H1 (cell line): Measurements from ENCODE around the gene ZNF777. TPM values are rescaled to one million over a fixed set of nuclear protein-coding genes. Genes with fewer than 3 reads are reported as not detected.

ENCODE experiments used
- CTCF ChIA-PET: fragments of 300-600 bp; sonication (Branson Sonifier 250); formaldehyde crosslinking; loops from one replicate; lab custom pipeline; 2021; ENCODE audit not compliant: partially characterized antibody; lab: Charles Lee
- POLR2A ChIA-PET: fragments of 300-600 bp; sonication (Branson Sonifier 250); formaldehyde crosslinking; loops from one replicate; lab custom pipeline; 2021; ENCODE audit warnings: inconsistent platforms; ENCODE audit not compliant: partially characterized antibody; lab: Charles Lee
- DNase-seq, 2 experiments: peaks; one replicate each; pipeline versions ENCODE4 v3.0.0 to v3.0.0-alpha.2; 2010 to 2022; ENCODE audit warnings: low spot score in 2 of 2, low read depth in 1 of 2, mixed read lengths in 1 of 2
- FAIRE-seq: peaks from 2 replicates; lab custom pipeline; 2011; peaks lifted over from hg19 to GRCh38; lab: Jason Lieb, UNC
- H2AFZ ChIP-seq: 2 replicates; pipeline ENCODE4 v1.8.1; 2012; ENCODE audit warnings: low read length, inconsistent platforms
- H2AK5ac ChIP-seq: 2 replicates; pipeline ENCODE4 v1.6.1; 2013; ENCODE audit warnings: low read depth, low read length
- H2BK120ac ChIP-seq: replicated peaks from 2 replicates; pipeline ENCODE3; 2013; ENCODE audit warnings: low read depth, low read length, inconsistent platforms
- H2BK12ac ChIP-seq: 2 replicates; pipeline ENCODE4 v1.6.1; 2013; ENCODE audit warnings: low read depth, low read length
- H2BK15ac ChIP-seq: 2 replicates; pipeline ENCODE4 v1.6.1; 2013; ENCODE audit warnings: low read length
- H2BK20ac ChIP-seq: 2 replicates; pipeline ENCODE4 v1.6.1; 2013; ENCODE audit warnings: low read length
- H2BK5ac ChIP-seq: 2 replicates; pipeline ENCODE4 v1.6.1; 2013; ENCODE audit warnings: low read depth, low read length
- H3K14ac ChIP-seq: 2 replicates; pipeline ENCODE4 v1.6.1; 2013; ENCODE audit warnings: inconsistent platforms; ENCODE audit not compliant: insufficient read length
- H3K18ac ChIP-seq: 2 replicates; pipeline ENCODE4 v1.6.1; 2013; ENCODE audit warnings: low read length; ENCODE audit errors: extremely low read depth
- H3K23ac ChIP-seq: 2 replicates; pipeline ENCODE4 v1.6.1; 2013; ENCODE audit warnings: inconsistent platforms; ENCODE audit not compliant: insufficient read length
- H3K23me2 ChIP-seq: 2 replicates; pipeline ENCODE4 v1.6.1; 2013; ENCODE audit warnings: low read depth, low read length
- H3K27ac ChIP-seq: 2 replicates; pipeline ENCODE4 v1.6.1; 2011; ENCODE audit warnings: low read depth, low read length, inconsistent platforms
- H3K27me3 ChIP-seq, 4 experiments: replicated peaks in 1 of 4; 1 replicate in 1 of 4; 2 replicates in 3 of 4; pipeline versions ENCODE4 v1.6.1 to v1.8.1; 2011 to 2013; ENCODE audit warnings: low read length in 3 of 4, mild to moderate bottlenecking in 3 of 4, inconsistent platforms in 2 of 4, mixed read lengths in 2 of 4, moderate library complexity in 1 of 4; ENCODE audit not compliant: control insufficient read depth in 3 of 4, insufficient read depth in 3 of 4; ENCODE audit errors: extremely low read depth in 1 of 4
- H3K36me3 ChIP-seq, 4 experiments: 2 replicates each; pipeline versions ENCODE4 v1.6.1 to v1.8.1; 2011 to 2013; ENCODE audit warnings: mild to moderate bottlenecking in 4 of 4, low read length in 3 of 4, moderate library complexity in 2 of 4, control low read depth in 1 of 4, inconsistent platforms in 1 of 4; ENCODE audit not compliant: insufficient read depth in 4 of 4, control insufficient read depth in 2 of 4
- H3K4ac ChIP-seq: replicated peaks from 2 replicates; pipeline ENCODE3; 2013; ENCODE audit warnings: low read length, low read depth, mixed read lengths, inconsistent platforms; ENCODE audit not compliant: insufficient read length
- H3K4me1 ChIP-seq, 4 experiments: replicated peaks in 1 of 4; 1 replicate in 1 of 4; 2 replicates in 3 of 4; pipeline versions ENCODE4 v1.6.1 to v1.8.1; 2011 to 2013; ENCODE audit warnings: low read length in 3 of 4, inconsistent platforms in 2 of 4, mixed read lengths in 1 of 4; ENCODE audit not compliant: insufficient read depth in 4 of 4, control insufficient read depth in 3 of 4
- H3K4me2 ChIP-seq, 2 experiments: 2 replicates each; pipeline versions ENCODE4 v1.6.1 to v1.8.1; 2011 to 2013; ENCODE audit warnings: low read depth in 2 of 2, low read length in 2 of 2, control low read depth in 1 of 2, inconsistent platforms in 1 of 2, mild to moderate bottlenecking in 1 of 2; ENCODE audit not compliant: insufficient read depth in 1 of 2
- H3K4me3 ChIP-seq, 4 experiments: fragments of 200-600, 300-600 bp in 1 of 4; sonication (generic), shearing (Covaris generic), sonication (Bioruptor Twin) in 1 of 4; 2 replicates each; pipeline versions ENCODE4 v1.5.1 to v1.8.1; 2011 to 2016; ENCODE audit warnings: low read length in 4 of 4, low read depth in 3 of 4, control low read depth in 2 of 4, inconsistent platforms in 2 of 4, mild to moderate bottlenecking in 2 of 4, mixed read lengths in 1 of 4, moderate library complexity in 1 of 4; ENCODE audit not compliant: insufficient read depth in 2 of 4; ENCODE audit errors: extremely low read depth in 1 of 4
- H3K56ac ChIP-seq: replicated peaks from 2 replicates; pipeline ENCODE3; 2013; ENCODE audit warnings: low read depth, mild to moderate bottlenecking, mixed read lengths, low read length, inconsistent platforms; ENCODE audit not compliant: insufficient read length
- H3K79me1 ChIP-seq: 2 replicates; pipeline ENCODE4 v1.6.1; 2013; ENCODE audit warnings: low read depth, low read length, control low read depth
- H3K79me2 ChIP-seq, 2 experiments: 2 replicates each; pipeline versions ENCODE4 v1.6.1 to v1.8.1; 2012 to 2013; ENCODE audit warnings: low read length in 2 of 2, mild to moderate bottlenecking in 2 of 2, inconsistent platforms in 1 of 2; ENCODE audit not compliant: insufficient read depth in 2 of 2, control insufficient read depth in 1 of 2
- H3K9ac ChIP-seq, 4 experiments: replicated peaks in 1 of 4; 1 replicate in 1 of 4; 2 replicates in 3 of 4; pipeline versions ENCODE4 v1.6.1 to v1.8.1; 2011 to 2013; ENCODE audit warnings: low read depth in 3 of 4, low read length in 3 of 4, control low read depth in 2 of 4, mild to moderate bottlenecking in 2 of 4, moderate library complexity in 2 of 4, inconsistent platforms in 1 of 4; ENCODE audit errors: extremely low read depth in 1 of 4
- H3K9me3 ChIP-seq, 2 experiments: 2 replicates each; pipeline versions ENCODE4 v1.6.1 to v1.8.1; 2012 to 2013; ENCODE audit warnings: mild to moderate bottlenecking in 2 of 2, moderate library complexity in 2 of 2, control low read depth in 1 of 2, inconsistent platforms in 1 of 2, low read depth in 1 of 2, low read length in 1 of 2, mixed read lengths in 1 of 2; ENCODE audit not compliant: insufficient read depth in 2 of 2
- H4K20me1 ChIP-seq, 2 experiments: replicated peaks in 1 of 2; 2 replicates each; pipeline versions ENCODE3 to v1.8.1; 2011 to 2013; ENCODE audit warnings: inconsistent platforms in 2 of 2, low read length in 2 of 2, mild to moderate bottlenecking in 1 of 2; ENCODE audit not compliant: insufficient read depth in 2 of 2, control insufficient read depth in 1 of 2
- H4K5ac ChIP-seq: 2 replicates; pipeline ENCODE4 v1.6.1; 2013; ENCODE audit warnings: low read length, low read depth, mixed read lengths, inconsistent platforms; ENCODE audit not compliant: insufficient read length
- H4K8ac ChIP-seq: 2 replicates; pipeline ENCODE4 v1.8.0; 2013; ENCODE audit warnings: mild to moderate bottlenecking, moderate library complexity, low read length, inconsistent platforms; ENCODE audit not compliant: insufficient read depth; ENCODE audit errors: extremely low read depth
- H4K91ac ChIP-seq: replicated peaks from 2 replicates; pipeline ENCODE3; 2013; ENCODE audit warnings: low read length, mixed read lengths, inconsistent platforms; ENCODE audit not compliant: insufficient read length
- CREB1 ChIP-seq: IDR thresholded peaks from 2 replicates; pipeline ENCODE4 v1.6.1; 2012; ENCODE audit warnings: inconsistent platforms
- CTBP2 ChIP-seq: IDR thresholded peaks from 2 replicates; pipeline ENCODE4 v1.7.0; 2011; ENCODE audit warnings: borderline replicate concordance, mild to moderate bottlenecking, moderate library complexity, mixed read lengths, low read length; ENCODE audit not compliant: insufficient read depth, insufficient read length
- EP300 ChIP-seq, 2 experiments: IDR thresholded peaks; 1 replicate in 1 of 2; 2 replicates in 1 of 2; pipeline ENCODE4 v1.6.1; 2011 to 2012; ENCODE audit warnings: low read depth in 2 of 2, low read length in 2 of 2, mild to moderate bottlenecking in 2 of 2, borderline replicate concordance in 1 of 2, inconsistent platforms in 1 of 2, moderate library complexity in 1 of 2
- NANOG ChIP-seq: IDR thresholded peaks from 2 replicates; pipeline ENCODE4 v1.6.1; 2011; ENCODE audit warnings: low read length, low read depth, mild to moderate bottlenecking, inconsistent platforms; ENCODE audit not compliant: insufficient read depth, poor library complexity, severe bottlenecking
- POLR2A ChIP-seq, 2 experiments: IDR thresholded peaks; 1 replicate in 1 of 2; 2 replicates in 1 of 2; pipeline ENCODE4 v1.6.1; 2011; ENCODE audit warnings: low read depth in 2 of 2, low read length in 2 of 2, mild to moderate bottlenecking in 2 of 2; ENCODE audit errors: control extremely low read depth in 1 of 2
- RNF2 ChIP-seq: fragments of 200-900, 300-1000 bp; sonication (generic); IDR thresholded peaks from 2 replicates; pipeline ENCODE4 v1.7.1; 2016; ENCODE audit warnings: borderline replicate concordance, low read depth, mild to moderate bottlenecking, antibody characterized with exemption, low read length; ENCODE audit not compliant: poor library complexity, severe bottlenecking; ENCODE audit errors: missing control alignments
- SAP30 ChIP-seq: fragments of 300-600 bp; sonication (generic); IDR thresholded peaks from 2 replicates; pipeline ENCODE4 v1.7.1; 2012; ENCODE audit warnings: low read length, moderate library complexity, mild to moderate bottlenecking, inconsistent platforms; ENCODE audit not compliant: insufficient read depth, insufficient replicate concordance
- SIX5 ChIP-seq: IDR thresholded peaks from 2 replicates; pipeline ENCODE4 v1.6.1; 2011; ENCODE audit warnings: mild to moderate bottlenecking, low read depth, low read length
- SUZ12 ChIP-seq: fragments of 200-600 bp; sonication (generic); IDR thresholded peaks from 2 replicates; pipeline ENCODE4 v1.6.1; 2012; ENCODE audit warnings: mild to moderate bottlenecking, inconsistent platforms, low read length, moderate library complexity, mixed read lengths
- TBP ChIP-seq: IDR thresholded peaks from 2 replicates; pipeline ENCODE4 v1.6.1; 2011; ENCODE audit warnings: low read depth, low read length, improper control_type of control experiment
- YY1 ChIP-seq: IDR thresholded peaks from 2 replicates; pipeline ENCODE4 v1.6.1; 2011; ENCODE audit warnings: low read depth, mild to moderate bottlenecking, low read length
- WGBS, 2 experiments: shearing (Covaris generic) in 1 of 2; methylation state at CpG; one replicate each; pipeline versions ENCODE4 v1.1.6 to v1.1.7; 2013 to 2015; ENCODE audit warnings: low lambda C conversion rate in 2 of 2, mixed read lengths in 2 of 2, inconsistent platforms in 1 of 2, low coverage in 1 of 2, missing lambda C conversion rate in 1 of 2; ENCODE audit not compliant: insufficient replicate concordance in 2 of 2, insufficient coverage in 1 of 2, insufficient read length in 1 of 2; ENCODE audit errors: extremely low coverage in 1 of 2, missing lambda C conversion rate in 1 of 2; 5-methylcytosine and 5-hydroxymethylcytosine counted together
- polyA plus RNA-seq, 7 experiments: library from polyadenylated mRNA; depleted of rRNA in 3 of 7; stranded (reverse) in 5 of 7; unstranded in 2 of 7; fragments of >200 nt in 5 of 7; fragments of 200-250 nt in 2 of 7; gene quantifications; 1 replicate in 5 of 7; 2 replicates in 1 of 7; 4 replicates in 1 of 7; pipeline versions ENCODE4 v1.2.1 to v1.2.3, GENCODE V29; 2011 to 2013; ENCODE audit warnings: missing spikeins in 2 of 7, mixed read lengths in 2 of 7
- total RNA-seq: library from RNA; stranded (reverse); fragmentation: NEBNext Ultra II Directional; extraction: Animal tissue kit (Norgen Biotek cat#: 25700); gene quantifications from 2 replicates; pipeline ENCODE4 v1.2.1, GENCODE V29; 2021

Gene ZNF777
- total and polyA plus RNA-seq, 2 of the 8 experiments (the other 6 are each of a cell fraction or from before 2014, with no cell fraction given), result 8.0 to 10.1 TPM

DNA sequence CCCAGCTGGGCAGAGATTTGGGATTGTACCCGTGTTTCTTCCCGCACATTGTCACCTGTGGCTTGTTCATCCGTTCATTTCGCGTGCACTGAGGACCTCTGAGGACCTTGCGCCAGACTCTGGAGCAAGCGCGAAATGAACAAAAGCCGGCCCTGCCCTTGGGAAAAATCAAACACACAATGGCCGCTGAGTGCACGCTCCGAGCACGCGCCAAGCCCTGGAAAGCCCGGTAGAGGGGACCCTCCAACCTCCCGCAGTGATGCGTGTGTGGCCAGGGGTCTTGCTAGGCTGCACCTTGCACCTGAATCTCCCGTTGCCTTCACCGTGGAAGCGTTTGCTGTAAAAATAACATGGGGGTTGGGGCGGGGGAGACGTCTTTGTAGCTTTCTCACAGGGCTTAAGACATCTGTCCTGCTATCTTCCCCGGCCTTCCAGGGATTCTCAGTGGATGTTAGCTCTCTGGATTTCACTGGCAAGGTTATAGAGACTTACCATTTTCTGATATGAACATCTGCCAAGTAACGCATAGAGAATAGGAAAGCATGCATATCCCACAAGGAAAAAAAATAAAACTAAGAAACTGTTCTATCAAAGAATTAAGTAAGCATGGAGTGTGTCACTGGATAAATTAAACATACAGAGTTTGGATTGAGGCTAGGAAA lies 37.3 kb downstream of the ZNF777 start:
- Histone ChIP-seq H2BK12ac (no peak overlapping the region), H3K23me2 (peaks cover 4% of the 10 kb centered on the region; the same call in 1 of the 2 replicates), H3K56ac (no peak overlapping the region), H3K4me1 (peaks cover 0 to 4% (median under 1%) of the 10 kb centered on the region in 4 experiments; a peak in 4 of 7 replicates), H3K27ac (no peak overlapping the region), H3K18ac (no peak overlapping the region), H3K23ac (no peak overlapping the region), H3K36me3 (no peaks in the 10 kb centered on the region), H4K20me1 (no peaks in the 10 kb centered on the region), H3K9me3 (no peaks in the 10 kb centered on the region), H2AK5ac (no peak overlapping the region; the same call in 1 of the 2 replicates), H3K4ac (no peak overlapping the region), H3K27me3 (peaks cover 0 to 7% (median 6%) of the 10 kb centered on the region in 4 experiments; a peak in 5 of 7 replicates), H4K91ac (no peak overlapping the region), H3K4me2 (peak overlapping the region; percentile 70 to 71), H4K5ac (no peak overlapping the region), H3K9ac (peak overlapping the region in 2 of 4 experiments; percentile 43 to 46; a peak in 3 of 7 replicates), H2BK15ac (no peak overlapping the region), H2BK5ac (no peak overlapping the region), H2AFZ (peak overlapping the region; percentile 66), H2BK120ac (no peak overlapping the region), H3K14ac (no peak overlapping the region), H2BK20ac (no peak overlapping the region), H3K79me2 (no peaks in the 10 kb centered on the region), H3K79me1 (no peaks in the 10 kb centered on the region), H4K8ac (no peak overlapping the region), H3K4me3 (peak overlapping the region in 3 of 4 experiments; percentile 54 to 73 (median 56); a peak in 5 of 8 replicates)
- DNase-seq (no peak), FAIRE-seq (no peak)
- ChIA-PET CTCF (interaction anchor here (0.7 to 3.3 kb wide), 22 partner anchors 9 to 351 kb away, joined by 3 to 16 read pairs (median 4); partner anchors contain the start of genes ZNF282 and ZNF777), POLR2A (interaction anchor here (0.7 to 3.3 kb wide), 4 partner anchors 9 to 162 kb away, joined by 3 to 27 read pairs (median 7); partner anchors contain the start of genes ZNF777 and ZNF783)
- 64% methylated on average over 24 of the region's 24 CpGs; no CpG with 5 or more reads in 1 of the 2 experiments for WGBS, 2 experiments
- TF ChIP-seq POLR2A (IDR thresholded peaks at IDR 0.05; ENCODE audit: control extremely low read depth in 1 of 2, low read depth in 2 of 2, low read length in 2 of 2), result no peak
- no peak for TF ChIP-seq CREB1
- TF ChIP-seq SUZ12, result no peak
- no peak for TF ChIP-seq EP300 (IDR thresholded peaks at IDR 0.05; ENCODE audit: borderline replicate concordance in 1 of 2, low read depth in 2 of 2, low read length in 2 of 2)
- no peak for TF ChIP-seq SIX5
- no peak for TF ChIP-seq SAP30
- TF ChIP-seq NANOG, result no peak
- no peak for TF ChIP-seq CTBP2
- 0 out of 2 replicates have a peak, but pooled peaks have one; percentile 41 for TF ChIP-seq YY1
- no peak for TF ChIP-seq RNF2
- TF ChIP-seq TBP, result 0 out of 2 replicates have a peak, but pooled peaks have one; percentile 20
